Measurements from ENCODE around the gene AIFM1. TPM values are rescaled to one million over a fixed set of nuclear protein-coding genes. Genes with fewer than 3 reads are reported as not detected.

The AIFM1 gene
- total and polyA plus RNA-seq, 2 experiments from 2014 or later = 29.6 to 47.3 TPM

- no peaks in the 10 kb centered on the region for H3K79me2 ChIP-seq (replicated peaks; ENCODE audit: insufficient read depth)
Measured at GRCh38 chrX:130081421-130082045, 84.1 kb downstream of the AIFM1 start.

More at GRCh38 chrX:130081421-130082045, 84.1 kb downstream of the AIFM1 start:
- H3K27ac Mint-ChIP-seq = no peak overlapping the region
- Histone ChIP-seq H3K4me3 (no peak overlapping the region), H4K20me1 (replicated peaks; ENCODE audit: insufficient read depth) (no peaks in the 10 kb centered on the region), H3K27ac (ENCODE audit: low read depth) (no peak overlapping the region), H3K27me3 (ENCODE audit: insufficient read depth) (no peaks in the 10 kb centered on the region), H3K9me2 (ENCODE audit: insufficient read depth) (no peaks in the 10 kb centered on the region), H3K36me3 (ENCODE audit: insufficient read depth) (no peaks in the 10 kb centered on the region), H3K4me2 (no peak overlapping the region), H2AFZ (no peak overlapping the region), H3F3A (replicated peaks; ENCODE audit: low read depth) (no peaks in the 10 kb centered on the region), H3K4me1 (ENCODE audit: insufficient read depth) (peaks cover 3% of the 10 kb centered on the region; the same call in 1 of the 2 replicates)
- peaks cover 28% of the 10 kb centered on the region for H3K4me1 Mint-ChIP-seq
- H3K27me3 Mint-ChIP-seq (ENCODE audit: insufficient read depth, low read depth, poor library complexity) = peaks cover 8% of the 10 kb centered on the region
- H3K9me3 Mint-ChIP-seq = no peaks in the 10 kb centered on the region
- no peak overlapping the region; the same call in 2 of the 3 replicates for H3K4me3 Mint-ChIP-seq
- DNase-seq (ENCODE audit: low spot score) (no peak), ATAC-seq (no peak)
- TF ChIP-seq ZNF462 (CRISPR knock-in tag; IDR thresholded peaks at IDR 0.05) (no peak), REST (IDR thresholded peaks at IDR 0.05; ENCODE audit: unreplicated experiment) (no peak), NANOG (IDR thresholded peaks at IDR 0.05; ENCODE audit: borderline replicate concordance) (no peak)
- no peaks in the 10 kb centered on the region for H3K36me3 Mint-ChIP-seq (ENCODE audit: low read depth)

Data from GM23338 (cell line).